ENCODE data around the gene SCN4B.

GRCh38 chr11:118171269-118172062, 18.8 kb upstream of the SCN4B start:
- peak; percentile 83 to 95 (median 93) for TF ChIP-seq CTCF (optimal IDR thresholded peaks at IDR 0.05 in 1 of 3, IDR thresholded peaks at IDR 0.05 in 1 of 3, conservative IDR thresholded peaks at IDR 0.05 in 1 of 3; ENCODE audit: extremely low read depth in 1 of 3, insufficient read depth in 2 of 3, low read length in 3 of 3)
- TF ChIP-seq EZH2 (IDR thresholded peaks at IDR 0.05; ENCODE audit: low read length), result no peak
